ENCODE measurements around the gene DHRSX.

The DHRSX gene

GRCh38 chrX:2320089-2320488, 180.7 kb downstream of the DHRSX start:
- no peak for DNase-seq (ENCODE audit: low read depth)
- no peak overlapping the region for H3K4me3 ChIP-seq (ENCODE audit: low read depth, low read length)
- no peak for TF ChIP-seq CTCF (IDR thresholded peaks at IDR 0.05; ENCODE audit: insufficient read depth, low read depth, low read length, missing control alignments)

- TF ChIP-seq CTCF (IDR thresholded peaks at IDR 0.05; ENCODE audit: insufficient read depth, low read depth, low read length, missing control alignments), result no peak
- DNase-seq (ENCODE audit: low read depth), result no peak
- H3K4me3 ChIP-seq (ENCODE audit: low read depth, low read length), result no peak overlapping the region
Observed at GRCh38 chrX:2318371-2318770, 182.4 kb downstream of the DHRSX start.

- DNase-seq (ENCODE audit: low read depth), result no peak
- H3K4me3 ChIP-seq (ENCODE audit: low read depth, low read length), result no peak overlapping the region
- no peak for TF ChIP-seq CTCF (IDR thresholded peaks at IDR 0.05; ENCODE audit: insufficient read depth, low read depth, low read length, missing control alignments)
Observed at GRCh38 chrX:2317527-2318055, 183.2 kb downstream of the DHRSX start.

GRCh38 chrX:2316534-2316933, 184.2 kb downstream of the DHRSX start:
- DNase-seq (ENCODE audit: low read depth), result no peak
- no peak overlapping the region for H3K4me3 ChIP-seq (ENCODE audit: low read depth, low read length)
- TF ChIP-seq CTCF (IDR thresholded peaks at IDR 0.05; ENCODE audit: insufficient read depth, low read depth, low read length, missing control alignments), result no peak

- H3K4me3 ChIP-seq (ENCODE audit: low read depth, low read length), result no peak overlapping the region
- TF ChIP-seq CTCF (IDR thresholded peaks at IDR 0.05; ENCODE audit: insufficient read depth, low read depth, low read length, missing control alignments), result no peak
- no peak for DNase-seq (ENCODE audit: low read depth)
Observed at GRCh38 chrX:2315434-2315833, 185.3 kb downstream of the DHRSX start.

- DNase-seq (ENCODE audit: low read depth), result no peak
- no peak for TF ChIP-seq CTCF (IDR thresholded peaks at IDR 0.05; ENCODE audit: insufficient read depth, low read depth, low read length, missing control alignments)
- H3K4me3 ChIP-seq (ENCODE audit: low read depth, low read length), result no peak overlapping the region
Observed at GRCh38 chrX:2314831-2315365, 185.9 kb downstream of the DHRSX start.

Data from GM12865 (cell line).